ENCODE data around the gene PLEKHG3. TPM values are rescaled to one million over a fixed set of nuclear protein-coding genes. Genes with fewer than 3 reads are reported as not detected.

Gene PLEKHG3
- total and polyA plus RNA-seq, 2 of the 4 experiments (the other 2 are of a cell fraction), result 8.2 to 8.4 TPM

GRCh38 chr14:64738281-64738804 lies 34.1 kb downstream of the PLEKHG3 start:
- no peak overlapping the region for H4K5ac ChIP-seq (ENCODE audit: low read depth, low read length)
- H2AFZ ChIP-seq (replicated peaks; ENCODE audit: low read length, poor library complexity), result no peak overlapping the region
- H4K91ac ChIP-seq (ENCODE audit: insufficient read depth, low read depth, low read length), result no peak overlapping the region
- H3K56ac ChIP-seq (ENCODE audit: extremely low read depth, insufficient read depth, low read length), result no peak overlapping the region
- no peak overlapping the region for H2AK5ac ChIP-seq (ENCODE audit: low read depth, low read length)
- H4K20me1 ChIP-seq (ENCODE audit: insufficient read depth, low read length), result no peaks in the 10 kb centered on the region
- in situ Hi-C loops (cut with MboI; ENCODE audit: low sequenced_read_pairs) (no loop called here), intact Hi-C loops (cut with micrococcal nuclease) (no loop called here), dilution Hi-C loops (cut with HindIII; ENCODE audit: low sequenced_read_pairs, unreplicated experiment) (no loop called here)
- ChIA-PET CTCF (interaction anchor here (1.5 kb wide), 1 partner anchor 20 kb away, joined by 5 read pairs; no protein-coding TSS in a partner anchor), POLR2A (ENCODE audit: unreplicated experiment) (interaction anchor here (0.6 kb wide), 1 partner anchor 233 kb away, joined by 4 read pairs; no protein-coding TSS in a partner anchor)
- no peak overlapping the region for H3K4me3 ChIP-seq (ENCODE audit: insufficient read depth, low read depth, low read length)
- H3K9ac ChIP-seq (ENCODE audit: low read depth, low read length), result no peak overlapping the region
- TF ChIP-seq CEBPB (IDR thresholded peaks at IDR 0.05; ENCODE audit: low read depth, low read length), result no peak
- no peak for TF ChIP-seq RAD21 (IDR thresholded peaks at IDR 0.05; ENCODE audit: low read length)
- TF ChIP-seq FOS (IDR thresholded peaks at IDR 0.05; ENCODE audit: low read depth, low read length), result no peak
- TF ChIP-seq MAZ (IDR thresholded peaks at IDR 0.05; ENCODE audit: borderline replicate concordance, low read depth, low read length), result no peak
- TF ChIP-seq SMC3 (IDR thresholded peaks at IDR 0.05; ENCODE audit: low read depth, low read length), result no peak
- TF ChIP-seq POLR2A (IDR thresholded peaks at IDR 0.05; ENCODE audit: low read depth, low read length), result no peak
- TF ChIP-seq NFE2L2 (IDR thresholded peaks at IDR 0.05; ENCODE audit: low read depth, low read length), result no peak
- no peak for TF ChIP-seq USF2 (IDR thresholded peaks at IDR 0.05; ENCODE audit: low read depth, low read length)
- ATAC-seq (ENCODE audit: low read depth) (no peak), DNase-seq (no peak)
- H3K9me1 ChIP-seq (ENCODE audit: insufficient read depth, low read length), result peaks cover 5% of the 10 kb centered on the region; the same call in 1 of the 2 replicates
- no TSS peak for BruUV-seq (replicated peaks)
- 88% methylated on average over 3 of the region's 9 CpGs; no CpG with 5 or more reads in 1 of the 2 experiments for WGBS, 2 experiments (ENCODE audit: extremely low coverage in 2 of 2, insufficient read length in 1 of 2)
- no peak overlapping the region for H2BK15ac ChIP-seq (ENCODE audit: low read depth, low read length)
- peaks cover 29% of the 10 kb centered on the region for H3K36me3 ChIP-seq (ENCODE audit: control insufficient read depth, insufficient read depth, low read length)
- no peak overlapping the region for H3K23ac ChIP-seq (ENCODE audit: low read depth, low read length)
- H3K14ac ChIP-seq (replicated peaks; ENCODE audit: low read depth, low read length), result no peak overlapping the region
- H2BK5ac ChIP-seq (ENCODE audit: low read depth, low read length, poor library complexity, severe bottlenecking), result no peak overlapping the region
- no peak overlapping the region for H2BK20ac ChIP-seq (ENCODE audit: low read depth, low read length)
- H4K8ac ChIP-seq (ENCODE audit: low read depth in 2 of 2, low read length in 2 of 2), result no peak overlapping the region
- H3K18ac ChIP-seq (ENCODE audit: low read depth, low read length), result no peak overlapping the region
- H3K4me2 ChIP-seq (ENCODE audit: low read depth, low read length), result no peak overlapping the region
- H3K4me1 ChIP-seq (ENCODE audit: control insufficient read depth, insufficient read depth, low read length), result no peaks in the 10 kb centered on the region
- H3K4ac ChIP-seq (ENCODE audit: low read depth, low read length), result no peak overlapping the region
- H3K27me3 ChIP-seq (ENCODE audit: control insufficient read depth, insufficient read depth, low read length), result no peaks in the 10 kb centered on the region
- no peak overlapping the region for H3K27ac ChIP-seq (ENCODE audit: insufficient read depth, low read length)
- H2BK120ac ChIP-seq (ENCODE audit: low read depth, low read length), result no peak overlapping the region
- no peak overlapping the region for H2AK9ac ChIP-seq (replicated peaks; ENCODE audit: low read depth, low read length, poor library complexity)
- no peaks in the 10 kb centered on the region for H3K79me1 ChIP-seq (ENCODE audit: low read depth in 1 of 2, low read length in 2 of 2)
- H3K9me3 ChIP-seq (ENCODE audit: control insufficient read depth, insufficient read depth, low read length), result no peaks in the 10 kb centered on the region
